Left hindlimb (tissue), 1 donor: ENCODE measurements around the gene FHIT.

Experiments
- DNase-seq: peaks from one replicate; pipeline ENCODE4 v3.0.0-alpha.2; 2018

Gene FHIT

GRCh38 chr3:60243456-60243855, 1007.8 kb downstream of the FHIT start:
- no peak for DNase-seq

GRCh38 chr3:60240492-60240891, 1010.8 kb downstream of the FHIT start:
- no peak for DNase-seq

- no peak for DNase-seq
These were observed 1012.7 kb downstream of the FHIT start for GRCh38 chr3:60238550-60238949.

GRCh38 chr3:60229502-60229901, 1021.8 kb downstream of the FHIT start:
- no peak for DNase-seq

- no peak for DNase-seq
These were observed 1022.4 kb downstream of the FHIT start for GRCh38 chr3:60228823-60229222.

GRCh38 chr3:60226912-60227311, 1024.3 kb downstream of the FHIT start:
- DNase-seq = no peak

- no peak for DNase-seq
These were observed 1025.4 kb downstream of the FHIT start for GRCh38 chr3:60225848-60226247.

GRCh38 chr3:60220768-60221167, 1030.5 kb downstream of the FHIT start:
- no peak for DNase-seq

GRCh38 chr3:60219501-60219900, 1031.8 kb downstream of the FHIT start:
- no peak for DNase-seq

- no peak for DNase-seq
These were observed 1033.9 kb downstream of the FHIT start for GRCh38 chr3:60217156-60217911.

- DNase-seq = no peak
These were observed 1034.7 kb downstream of the FHIT start for GRCh38 chr3:60216462-60217075.

GRCh38 chr3:60215946-60216345, 1035.3 kb downstream of the FHIT start:
- DNase-seq = no peak

- DNase-seq = no peak
These were observed 1043.3 kb downstream of the FHIT start for GRCh38 chr3:60207905-60208304.

GRCh38 chr3:60206206-60206605, 1045.0 kb downstream of the FHIT start:
- DNase-seq = no peak

GRCh38 chr3:60202052-60202726, 1049.1 kb downstream of the FHIT start:
- no peak for DNase-seq

- DNase-seq = no peak
These were observed 1051.9 kb downstream of the FHIT start for GRCh38 chr3:60199306-60199705.

GRCh38 chr3:60198179-60198720, 1053.0 kb downstream of the FHIT start:
- no peak for DNase-seq

- DNase-seq = no peak
These were observed 1058.7 kb downstream of the FHIT start for GRCh38 chr3:60192297-60193114.

GRCh38 chr3:60190073-60190472, 1061.2 kb downstream of the FHIT start:
- DNase-seq = no peak

GRCh38 chr3:60189304-60189703, 1061.9 kb downstream of the FHIT start:
- DNase-seq = no peak

- DNase-seq = no peak
These were observed 1062.4 kb downstream of the FHIT start for GRCh38 chr3:60188803-60189202.

- DNase-seq = no peak
These were observed 1063.9 kb downstream of the FHIT start for GRCh38 chr3:60187343-60187742.

GRCh38 chr3:60186359-60186758, 1064.9 kb downstream of the FHIT start:
- DNase-seq = no peak
